ENCODE measurements around the gene EFNA4. TPM values are rescaled to one million over a fixed set of nuclear protein-coding genes. Genes with fewer than 3 reads are reported as not detected.
"Not testable (repeated sequence)": the region's sequence is repeated elsewhere in the genome, so short reads cannot be mapped to it uniquely, and the experiment has no call there.

EFNA4 gene
- total RNA-seq, 1 donor from 2014 or later, result 8.9 TPM

GRCh38 chr1:155110826-155111225 lies 47.3 kb downstream of the EFNA4 start:
- no peaks in the 10 kb centered on the region for H3K4me1 Mint-ChIP-seq (ENCODE audit: low read depth)
- DNase-seq (ENCODE audit: low spot score), result no peak
- H3K27ac Mint-ChIP-seq (ENCODE audit: unreplicated experiment), result no peak overlapping the region
- H3K4me3 Mint-ChIP-seq (ENCODE audit: unreplicated experiment), result no peak overlapping the region
- no peaks in the 10 kb centered on the region for H3K9me3 Mint-ChIP-seq (ENCODE audit: low read depth)
- no peak for TF ChIP-seq CTCF (IDR thresholded peaks at IDR 0.05)
- peaks cover 6% of the 10 kb centered on the region for H3K27me3 Mint-ChIP-seq (ENCODE audit: low read depth)
- no peaks in the 10 kb centered on the region for H3K36me3 Mint-ChIP-seq (ENCODE audit: low read depth)

GRCh38 chr1:155113450-155113980 lies 50.0 kb downstream of the EFNA4 start:
- H3K27ac Mint-ChIP-seq (ENCODE audit: unreplicated experiment), result no peak overlapping the region
- no peaks in the 10 kb centered on the region for H3K4me1 Mint-ChIP-seq (ENCODE audit: low read depth)
- peaks cover 6% of the 10 kb centered on the region for H3K27me3 Mint-ChIP-seq (ENCODE audit: low read depth)
- no peaks in the 10 kb centered on the region for H3K36me3 Mint-ChIP-seq (ENCODE audit: low read depth)
- H3K4me3 Mint-ChIP-seq (ENCODE audit: unreplicated experiment), result no peak overlapping the region
- no peak for TF ChIP-seq CTCF (IDR thresholded peaks at IDR 0.05)
- DNase-seq (ENCODE audit: low spot score), result no peak
- no peaks in the 10 kb centered on the region for H3K9me3 Mint-ChIP-seq (ENCODE audit: low read depth)

GRCh38 chr1:155116113-155116764 lies 52.7 kb downstream of the EFNA4 start:
- Mint-ChIP-seq H3K4me1 (ENCODE audit: low read depth) (no peaks in the 10 kb centered on the region), H3K27ac (ENCODE audit: unreplicated experiment) (no peak overlapping the region), H3K27me3 (ENCODE audit: low read depth) (peaks cover 10% of the 10 kb centered on the region), H3K36me3 (ENCODE audit: low read depth) (no peaks in the 10 kb centered on the region), H3K9me3 (ENCODE audit: low read depth) (no peaks in the 10 kb centered on the region), H3K4me3 (ENCODE audit: unreplicated experiment) (no peak overlapping the region)
- no peak for DNase-seq (ENCODE audit: low spot score)
- no peak for TF ChIP-seq CTCF (IDR thresholded peaks at IDR 0.05)

GRCh38 chr1:155117610-155118009 lies 54.1 kb downstream of the EFNA4 start:
- H3K4me1 Mint-ChIP-seq (ENCODE audit: low read depth), result no peaks in the 10 kb centered on the region
- no peak overlapping the region for H3K27ac Mint-ChIP-seq (ENCODE audit: unreplicated experiment)
- no peaks in the 10 kb centered on the region for H3K9me3 Mint-ChIP-seq (ENCODE audit: low read depth)
- no peak overlapping the region for H3K4me3 Mint-ChIP-seq (ENCODE audit: unreplicated experiment)
- TF ChIP-seq CTCF (IDR thresholded peaks at IDR 0.05), result no peak
- H3K36me3 Mint-ChIP-seq (ENCODE audit: low read depth), result no peaks in the 10 kb centered on the region
- DNase-seq (ENCODE audit: low spot score), result no peak
- peaks cover 11% of the 10 kb centered on the region for H3K27me3 Mint-ChIP-seq (ENCODE audit: low read depth)

- peaks cover 11% of the 10 kb centered on the region for H3K27me3 Mint-ChIP-seq (ENCODE audit: low read depth)
- not testable (repeated sequence) for H3K36me3 Mint-ChIP-seq (ENCODE audit: low read depth); H3K4me1 Mint-ChIP-seq (ENCODE audit: low read depth); DNase-seq (ENCODE audit: low spot score); H3K27ac Mint-ChIP-seq (ENCODE audit: unreplicated experiment); H3K4me3 Mint-ChIP-seq (ENCODE audit: unreplicated experiment); H3K9me3 Mint-ChIP-seq (ENCODE audit: low read depth)
Observed at GRCh38 chr1:155118090-155118489, 54.5 kb downstream of the EFNA4 start.

Other genes starting within 250 kb of the EFNA4 start
- 0.92 to 1.8 TPM (median 1.5 TPM) in 3 replicates for gene KCNN3, start 193.5 kb upstream of the EFNA4 start, total RNA-seq
- 27.5 to 31.6 TPM (median 30.7 TPM) in 3 replicates for gene PMVK, start 127.0 kb upstream of the EFNA4 start, total RNA-seq
- gene PBXIP1, start 107.6 kb upstream of the EFNA4 start, total RNA-seq, result 47.1 to 60.2 TPM (median 57.1 TPM) in 3 replicates
- 23.2 to 27.2 TPM (median 24.0 TPM) in 3 replicates for gene PYGO2, start 102.0 kb upstream of the EFNA4 start, total RNA-seq
- gene SHC1, start 93.0 kb upstream of the EFNA4 start, total RNA-seq, result 251 to 316 TPM (median 256 TPM) in 3 replicates
- 23.2 to 34.0 TPM (median 26.8 TPM) in 3 replicates for gene CKS1B, start 89.1 kb upstream of the EFNA4 start, total RNA-seq
- gene FLAD1, start 80.4 kb upstream of the EFNA4 start, total RNA-seq, result 23.0 to 30.8 TPM (median 28.7 TPM) in 3 replicates
- 0.72 to 0.85 TPM in 2 of 3 replicates, not detected in the other for gene LENEP, start 70.2 kb upstream of the EFNA4 start, total RNA-seq
- 34.8 to 42.9 TPM (median 41.1 TPM) in 3 replicates for gene ZBTB7B, start 60.9 kb upstream of the EFNA4 start, total RNA-seq
- 0.30 to 0.36 TPM (median 0.36 TPM) in 3 replicates for gene DCST2, start 30.0 kb upstream of the EFNA4 start, total RNA-seq
- gene DCST1, start 29.9 kb upstream of the EFNA4 start, total RNA-seq, result not detected in 3 replicates
- 73.7 to 91.1 TPM (median 75.2 TPM) in 3 replicates for gene ADAM15, start 12.4 kb upstream of the EFNA4 start, total RNA-seq
- 4.3 to 5.5 TPM (median 4.5 TPM) in 3 replicates for gene EFNA3, start 15.1 kb downstream of the EFNA4 start, total RNA-seq
- gene EFNA1, start 64.1 kb downstream of the EFNA4 start, total RNA-seq, result 10.9 to 27.6 TPM (median 12.6 TPM) in 3 replicates
- gene SLC50A1, start 72.1 kb downstream of the EFNA4 start, total RNA-seq, result 34.0 to 40.3 TPM (median 37.9 TPM) in 3 replicates
- gene DPM3, start 76.8 kb downstream of the EFNA4 start, total RNA-seq, result 41.3 to 73.3 TPM (median 48.9 TPM) in 3 replicates
- gene KRTCAP2, start 109.6 kb downstream of the EFNA4 start, total RNA-seq, result 159 to 202 TPM (median 174 TPM) in 3 replicates
- gene TRIM46, start 110.1 kb downstream of the EFNA4 start, total RNA-seq, result 9.6 to 10.7 TPM (median 9.7 TPM) in 3 replicates
- 112 to 127 TPM (median 118 TPM) in 3 replicates for gene THBS3, start 144.2 kb downstream of the EFNA4 start, total RNA-seq
- gene MTX1, start 145.0 kb downstream of the EFNA4 start, total RNA-seq, result 28.2 to 49.1 TPM (median 29.8 TPM) in 3 replicates
- gene ENTREP3, start 191.7 kb downstream of the EFNA4 start, total RNA-seq, result 34.0 to 42.8 TPM (median 42.8 TPM) in 3 replicates
- 68.3 to 77.1 TPM (median 71.4 TPM) in 3 replicates for gene SCAMP3, start 198.6 kb downstream of the EFNA4 start, total RNA-seq
- 36.7 to 50.2 TPM (median 37.0 TPM) in 3 replicates for gene CLK2, start 209.8 kb downstream of the EFNA4 start, total RNA-seq
- 4.3 to 4.4 TPM (median 4.4 TPM) in 3 replicates for gene HCN3, start 213.7 kb downstream of the EFNA4 start, total RNA-seq
- gene PKLR, start 237.7 kb downstream of the EFNA4 start, total RNA-seq, result not detected in 3 replicates
- gene FDPS, start 245.1 kb downstream of the EFNA4 start, total RNA-seq, result 122 to 139 TPM (median 127 TPM) in 3 replicates